GM21423 (cell line): ENCODE results near the gene SGF29.
"Not testable (repeated sequence)": the region's sequence is repeated elsewhere in the genome, so short reads cannot be mapped to it uniquely, and the experiment has no call there.

Source experiments
- ATAC-seq: cut with Tn5 transposase; IDR thresholded peaks from one replicate; pipeline ENCODE4 v1.9.1; 2021; ENCODE audit warnings: mild to moderate bottlenecking, moderate library complexity; ENCODE audit not compliant: unreplicated experiment

Gene SGF29

GRCh38 chr16:28532940-28533647 lies 20.6 kb upstream of the SGF29 start:
- ATAC-seq, result no peak

- no peak for ATAC-seq
Measured at GRCh38 chr16:28534542-28535373, 19.0 kb upstream of the SGF29 start.

GRCh38 chr16:28537076-28537475 lies 16.6 kb upstream of the SGF29 start:
- ATAC-seq, result no peak

DNA sequence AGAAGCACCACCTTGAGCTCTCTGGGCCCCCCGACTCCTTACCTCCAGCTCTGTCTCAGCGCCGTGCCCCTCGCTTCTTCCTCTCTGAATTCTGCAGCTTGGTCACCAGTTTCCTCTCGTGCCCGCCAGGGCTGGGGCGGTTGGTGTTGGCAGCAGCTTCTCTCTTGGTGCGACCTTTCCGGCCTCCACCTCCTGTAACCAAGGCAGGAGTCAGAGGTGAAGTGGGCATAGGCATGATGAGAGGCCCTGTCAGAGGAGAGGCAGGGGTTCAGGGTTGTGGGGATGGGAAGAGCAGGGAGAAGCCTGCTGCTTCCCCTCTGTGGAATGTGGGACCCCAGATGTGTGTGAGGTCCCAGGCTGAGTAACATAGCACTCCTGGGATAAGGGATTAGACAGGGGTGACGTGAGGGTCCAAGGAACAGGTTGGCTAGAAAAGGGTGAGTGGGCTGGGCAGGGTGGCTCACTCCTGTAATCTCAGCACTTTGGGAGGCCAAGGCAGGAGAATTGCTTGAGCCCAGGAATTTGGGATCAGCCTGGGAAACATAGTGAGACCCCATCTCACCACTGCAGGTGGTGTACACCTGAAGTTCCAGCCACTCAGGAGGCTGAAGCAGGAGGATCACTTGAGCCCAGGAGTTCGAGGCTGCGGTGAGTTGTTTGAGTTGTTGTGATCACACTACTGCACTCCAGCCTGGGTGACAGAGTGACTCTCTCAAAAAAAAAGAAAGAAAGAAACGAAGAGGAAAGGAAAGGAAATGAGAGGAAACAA lies 15.6 kb upstream of the SGF29 start:
- no peak for ATAC-seq

DNA sequence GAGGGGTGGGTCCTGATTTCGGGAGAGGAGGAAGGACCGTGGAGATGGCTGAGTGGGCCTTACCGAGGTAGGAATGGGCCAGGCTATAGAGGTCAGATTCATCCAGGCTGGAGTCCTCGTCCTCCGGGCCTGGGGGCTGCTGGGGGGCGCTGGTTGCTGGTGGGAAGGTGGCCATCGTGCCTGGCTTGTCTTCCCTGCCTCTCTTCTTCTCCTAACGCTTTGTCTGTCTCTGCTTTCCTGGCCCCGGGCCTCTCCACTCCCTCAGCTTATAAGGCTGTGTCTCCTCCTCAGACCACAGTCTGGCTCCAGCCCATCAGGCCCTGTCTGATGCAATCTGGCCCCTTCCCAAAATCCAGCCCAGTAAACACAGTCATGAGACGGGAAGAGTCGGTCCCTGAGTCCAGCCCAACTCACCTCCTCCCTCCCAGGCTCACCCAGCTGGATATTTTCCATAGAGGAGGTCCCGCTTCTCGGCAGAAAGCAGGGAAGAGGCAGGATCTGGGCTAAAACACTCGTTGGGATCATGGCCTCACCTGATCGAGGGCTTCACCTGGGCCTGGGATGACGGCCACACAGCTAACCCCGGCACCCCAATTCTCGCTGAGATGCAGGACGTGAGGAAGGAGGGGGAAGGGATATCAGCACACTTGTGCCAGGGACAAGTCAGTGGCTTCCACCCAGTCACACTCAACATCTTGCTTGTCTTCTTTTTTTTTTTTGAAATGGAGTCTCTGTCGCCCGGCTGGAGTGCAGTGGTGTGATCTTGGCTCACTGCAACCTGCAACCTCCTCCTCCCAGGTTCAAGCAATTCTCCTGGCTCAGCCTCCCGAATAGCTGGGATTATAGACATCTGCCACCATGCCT lies 14.8 kb upstream of the SGF29 start, which contains the start of gene NUPR1:
TSS of gene NUPR1 (minus strand) at position 242 of the 864 bp plus-strand sequence. CDS start at position 175, 67 bp downstream.
- no peak for ATAC-seq

DNA sequence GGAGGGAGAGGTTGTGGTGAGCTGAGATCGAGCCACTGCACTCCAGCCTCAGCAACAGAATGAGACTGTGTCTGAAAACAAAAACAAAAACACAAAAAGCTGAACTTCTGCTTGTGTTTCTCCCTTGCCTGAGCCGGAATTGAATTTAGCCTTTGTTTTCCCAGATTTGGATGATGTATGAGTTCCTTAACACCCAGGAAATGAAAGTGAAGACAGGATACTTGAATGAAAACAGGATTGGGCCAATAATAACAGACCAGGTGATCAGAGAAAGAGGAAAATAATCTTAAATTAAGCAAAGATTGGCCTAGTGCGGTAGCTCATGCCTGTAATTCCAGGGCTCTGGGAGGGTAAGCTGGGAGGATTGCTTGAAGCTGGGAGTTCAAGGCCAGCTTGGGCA lies 13.4 kb upstream of the SGF29 start:
- ATAC-seq, result no peak

DNA sequence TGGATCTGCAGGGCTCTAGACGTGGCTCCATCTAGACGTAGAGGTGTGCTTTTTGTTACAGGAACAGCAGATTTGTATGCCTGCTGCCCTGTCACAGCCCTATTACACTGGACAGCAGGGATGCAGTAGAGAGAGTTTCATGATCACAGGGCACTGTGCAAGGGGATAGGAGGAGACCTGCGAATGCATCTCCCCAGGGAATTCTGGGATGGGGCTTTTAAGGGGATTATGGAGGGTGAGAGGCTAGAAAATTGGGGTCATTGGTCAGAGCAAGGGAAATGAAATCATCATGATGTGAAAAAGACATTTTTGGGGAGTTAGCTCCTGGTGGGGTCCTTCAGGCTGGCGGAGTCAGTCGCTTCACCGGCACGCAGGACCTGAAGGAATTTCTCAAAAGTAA lies 11.1 kb upstream of the SGF29 start:
- ATAC-seq, result no peak

DNA sequence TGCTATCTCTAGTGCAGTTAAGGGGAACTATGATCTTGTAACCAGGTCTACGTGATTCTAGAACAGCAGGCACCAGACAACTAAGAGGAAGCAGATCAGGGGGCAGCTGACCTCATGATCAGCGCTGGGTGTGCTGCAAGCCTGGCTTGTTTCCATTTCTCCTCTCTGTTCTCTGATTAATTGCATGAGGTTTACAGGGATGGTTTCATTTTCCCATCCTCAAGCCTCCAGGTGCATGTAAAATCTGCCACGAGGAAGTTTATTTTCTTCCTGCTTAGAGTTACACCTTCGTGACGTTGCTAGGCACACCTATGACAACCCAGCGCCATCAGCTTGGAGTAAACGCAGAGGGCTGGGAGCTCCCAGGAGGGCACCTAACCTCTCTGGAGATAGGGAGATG lies 10.6 kb upstream of the SGF29 start:
- no peak for ATAC-seq

- no peak for ATAC-seq
Measured at GRCh38 chr16:28544998-28545397, 8.7 kb upstream of the SGF29 start.

GRCh38 chr16:28545964-28546363 lies 7.8 kb upstream of the SGF29 start:
- not testable (repeated sequence) for ATAC-seq

DNA sequence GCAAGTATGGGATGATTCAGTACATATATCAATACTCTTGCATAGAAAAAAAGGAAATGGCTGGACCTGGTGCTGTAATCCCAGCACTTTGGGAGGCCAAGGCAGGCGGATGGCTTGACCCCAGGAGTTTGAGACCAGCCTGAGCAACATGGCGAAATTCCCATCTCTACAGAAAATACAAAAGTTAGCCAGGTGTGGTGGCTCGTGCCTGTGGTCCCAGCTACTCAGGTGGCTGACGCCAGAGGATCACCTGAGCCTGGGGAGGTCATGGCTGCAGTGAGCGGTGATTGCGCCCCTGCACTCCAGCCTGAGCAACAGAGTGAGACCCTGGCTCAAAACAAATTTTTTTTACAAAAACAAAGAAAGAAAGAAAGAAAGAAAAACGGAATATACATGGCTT lies 7.1 kb upstream of the SGF29 start:
- ATAC-seq, result no peak

DNA sequence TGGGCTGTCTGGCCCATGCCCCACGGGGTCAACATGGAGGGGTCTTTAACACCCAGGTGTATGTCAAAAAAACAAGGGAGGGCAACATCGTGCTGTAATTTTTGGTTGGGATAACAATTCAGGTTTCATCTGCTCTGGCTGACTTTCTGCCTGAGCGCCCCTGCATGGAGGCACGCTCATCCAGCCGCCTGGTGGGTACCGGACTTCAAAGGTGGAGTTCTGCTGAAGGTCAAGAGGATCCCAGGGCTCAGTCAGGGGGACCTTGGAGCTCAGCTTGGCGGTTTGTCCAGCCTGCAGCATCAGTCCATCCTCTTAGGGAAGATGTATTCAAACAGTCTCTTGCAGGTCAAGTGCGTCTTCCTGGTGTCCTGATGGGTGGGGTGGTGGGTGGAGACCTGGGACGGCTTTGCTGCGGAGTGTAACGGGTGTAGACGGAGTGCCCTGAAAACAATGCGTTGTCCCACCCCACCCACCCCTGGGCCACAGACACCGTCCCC lies 5.4 kb upstream of the SGF29 start:
- no peak for ATAC-seq

GRCh38 chr16:28549301-28549899 lies 4.3 kb upstream of the SGF29 start:
- no peak for ATAC-seq

DNA sequence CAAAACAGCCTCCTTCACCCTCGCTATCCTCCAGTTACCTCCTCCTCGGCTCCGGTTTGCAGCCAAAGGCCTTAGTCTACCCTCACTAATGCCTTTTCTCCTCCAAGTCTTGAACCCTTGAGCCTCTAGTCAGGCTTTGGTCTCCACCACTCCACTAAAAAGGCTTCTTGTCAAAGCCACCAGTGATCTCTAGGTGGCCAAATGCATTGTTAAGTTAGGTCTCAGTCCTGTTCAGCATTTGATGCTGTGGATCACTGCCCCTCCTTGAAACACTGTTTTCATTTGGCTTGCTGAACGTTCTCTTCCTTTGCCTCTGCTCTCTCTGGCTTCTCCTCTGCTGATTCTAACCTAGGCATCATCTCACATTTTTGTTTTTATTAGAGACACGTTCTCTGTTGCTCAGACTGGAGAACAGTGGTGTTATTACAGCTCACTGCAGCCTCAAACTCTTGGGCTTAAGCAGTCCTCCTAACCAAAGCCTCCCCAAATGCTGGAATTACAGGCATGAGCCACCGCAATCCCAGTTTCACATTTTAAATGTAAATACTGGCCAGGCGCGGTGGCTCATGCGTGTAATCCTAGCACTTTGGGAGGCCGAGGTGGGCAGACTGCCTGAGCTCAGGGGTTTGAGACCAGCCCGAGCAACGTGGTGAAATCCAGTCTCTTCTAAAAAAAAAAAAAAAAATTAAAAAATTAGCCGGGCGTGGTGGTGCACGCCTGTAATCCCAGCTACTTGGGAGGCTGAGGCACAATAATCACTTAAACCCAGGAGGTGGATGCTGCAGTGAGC lies 1.1 kb downstream of the SGF29 start:
- ATAC-seq, result no peak

DNA sequence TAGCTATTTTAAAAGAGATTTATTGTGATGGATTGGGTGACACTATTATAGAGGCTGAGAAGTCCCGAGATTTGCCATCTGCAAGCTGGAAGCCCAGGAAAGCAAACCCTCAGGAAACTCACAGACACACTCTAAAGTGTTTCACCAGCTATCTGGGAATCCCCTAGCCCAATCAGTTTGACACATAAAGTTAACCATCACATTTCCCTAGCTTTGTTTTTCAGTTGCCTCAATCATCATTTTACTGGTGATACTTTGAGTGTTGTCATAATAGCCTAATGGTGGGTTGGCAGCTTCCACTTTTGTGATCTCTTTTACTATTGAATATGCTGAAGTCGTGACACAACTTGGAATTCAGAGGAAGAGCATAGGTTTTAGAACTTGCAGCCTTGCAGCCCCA lies 1.8 kb downstream of the SGF29 start:
- ATAC-seq, result no peak

DNA sequence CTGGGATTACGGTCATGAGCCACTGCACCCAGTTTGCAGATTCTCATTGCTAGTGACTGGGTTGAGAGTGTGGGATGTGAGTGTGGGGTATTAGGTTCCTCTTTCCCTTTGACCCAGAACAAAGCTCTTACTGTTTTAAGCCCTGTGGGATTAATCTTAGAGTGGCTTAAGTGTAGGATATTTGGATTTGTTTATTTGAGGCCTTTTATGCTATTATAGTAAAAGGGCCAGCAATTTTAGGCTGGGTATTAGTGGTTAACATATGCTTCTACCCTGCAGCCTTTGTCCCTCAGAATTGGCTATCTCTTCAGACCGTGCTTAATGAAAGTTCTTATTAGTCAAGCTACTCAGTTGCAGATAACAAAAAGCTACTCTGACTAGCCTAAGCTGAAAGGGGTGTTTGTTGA lies 3.2 kb downstream of the SGF29 start:
- ATAC-seq, result no peak

DNA sequence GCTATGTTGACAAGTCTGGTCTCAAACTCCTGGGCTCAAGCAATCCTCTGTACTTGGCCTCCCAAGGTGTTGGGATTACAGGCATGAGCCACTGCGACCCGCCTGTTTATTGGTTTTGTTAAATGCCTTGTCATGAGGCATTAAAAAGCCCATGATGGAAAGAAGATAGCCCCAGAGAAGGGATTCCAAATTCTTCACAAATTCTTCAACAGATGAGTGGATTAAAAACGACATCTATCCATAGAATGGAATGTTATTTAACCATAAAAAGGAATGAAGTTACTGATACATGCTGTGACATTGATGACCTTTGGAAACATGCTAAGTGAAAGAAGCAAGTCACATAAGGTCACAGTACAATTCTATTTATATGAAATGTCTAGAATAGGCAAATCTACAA lies 4.7 kb downstream of the SGF29 start:
- ATAC-seq, result no peak

- no peak for ATAC-seq
Measured at GRCh38 chr16:28561557-28562187, 8.0 kb downstream of the SGF29 start.

DNA sequence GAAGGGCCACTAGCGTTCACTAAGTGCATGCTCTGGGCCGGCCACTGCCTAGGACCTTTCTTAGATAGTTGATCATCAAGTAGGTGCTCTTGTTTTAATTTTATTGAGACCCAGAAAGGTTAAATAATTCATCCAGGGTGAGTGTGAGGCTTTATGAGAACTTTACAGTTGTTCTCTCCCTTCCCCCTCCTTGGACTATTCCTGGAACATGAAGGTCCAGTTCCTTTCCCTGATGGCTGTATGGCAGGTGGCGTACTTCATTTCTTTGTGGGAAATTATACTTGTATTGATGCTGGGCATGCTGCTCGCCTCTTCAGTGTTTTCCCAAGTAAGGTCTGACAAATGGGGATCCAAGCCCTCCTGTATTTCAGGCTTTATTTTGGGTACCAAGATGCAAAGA lies 8.5 kb downstream of the SGF29 start:
- ATAC-seq, result no peak
